H54 (cell line): ENCODE results near the gene GABRA4.

Source experiments
- DNase-seq: peaks from one replicate; pipeline ENCODE4 v3.0.0; 2011; ENCODE audit warnings: low spot score, mixed read lengths; ENCODE audit not compliant: insufficient read length
- FAIRE-seq: peaks from 3 replicates; lab custom pipeline; 2011; peaks lifted over from hg19 to GRCh38; lab: Jason Lieb, UNC
- POLR2A ChIP-seq: IDR thresholded peaks from 2 replicates; pipeline ENCODE4 v1.6.1; 2011; ENCODE audit warnings: low read depth, mild to moderate bottlenecking, low read length

GABRA4 gene

DNA sequence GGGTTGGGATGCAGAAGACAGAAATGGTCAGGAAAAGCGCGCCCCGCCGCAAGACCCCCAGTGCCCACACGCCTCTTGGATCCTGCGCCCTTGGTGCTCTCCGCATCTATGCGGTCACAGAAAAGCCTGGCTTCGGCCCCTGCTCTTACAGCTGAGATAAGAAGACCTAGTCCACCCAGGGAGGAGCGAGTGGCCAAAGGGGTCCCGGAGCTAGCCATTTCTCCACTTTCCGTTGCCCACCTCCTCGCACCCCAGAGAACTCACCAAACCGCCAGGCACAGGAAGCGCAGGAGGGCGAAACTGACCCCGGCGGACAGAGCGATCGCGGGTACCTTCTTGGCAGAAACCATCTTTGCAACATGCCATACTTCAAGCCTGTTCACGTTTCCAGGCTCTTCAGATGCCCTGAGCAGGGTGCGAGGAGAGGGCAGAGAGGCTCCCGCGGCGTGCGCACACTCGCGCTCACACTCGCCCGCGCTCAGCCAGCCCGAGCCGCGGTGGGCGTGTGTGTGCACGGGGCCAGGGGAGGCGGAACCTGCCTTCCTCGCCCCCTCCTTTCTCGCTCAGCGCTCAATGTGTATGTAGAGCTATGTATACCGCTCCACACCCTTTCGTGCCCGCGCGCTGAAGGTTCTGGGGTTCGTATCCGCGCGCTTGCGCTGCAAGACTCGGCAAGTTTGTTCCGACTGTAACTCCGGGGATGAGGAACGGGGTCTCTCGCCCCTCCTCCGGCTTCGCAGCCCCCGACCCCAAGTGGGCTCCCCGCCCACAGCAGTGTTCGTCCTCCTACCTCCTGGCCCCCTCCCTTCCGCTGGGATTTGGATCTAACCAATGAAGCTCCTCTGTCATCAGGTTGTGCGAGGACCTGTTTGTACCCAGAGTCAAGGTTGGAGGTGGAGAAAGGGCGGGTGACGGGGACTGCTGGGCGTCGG is at the start of gene GABRA4:
GABRA4 (minus strand) TSS at position 507 of the 932 bp plus-strand sequence; CDS start at position 350, 157 bp downstream.
- DNase-seq, result no peak
- FAIRE-seq, result no peak

DNA sequence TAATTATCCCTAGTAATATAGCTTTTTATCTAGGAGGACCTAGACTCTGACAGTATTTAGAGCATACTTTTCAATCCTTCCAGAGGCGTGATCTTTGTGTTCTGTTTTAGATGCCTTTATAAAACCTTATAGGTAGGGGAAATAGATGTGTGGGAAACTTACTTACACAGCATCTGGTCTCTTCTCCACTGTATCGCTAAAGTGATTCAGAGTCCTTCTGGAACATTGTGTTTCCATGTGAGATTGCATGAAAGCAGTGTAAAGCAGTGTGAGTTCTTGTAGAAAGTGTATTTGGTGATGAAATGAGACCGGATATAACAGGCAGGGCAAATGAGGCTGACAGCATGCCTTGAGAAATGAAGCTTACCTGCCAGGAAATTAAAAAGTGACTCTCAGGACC is 47.4 kb upstream of the GABRA4 start:
- no peak for TF ChIP-seq POLR2A
- FAIRE-seq (no peak), DNase-seq (no peak)

More for the DNA sequence above, at the start of gene GABRA4:
- TF ChIP-seq POLR2A, result no peak

DNA sequence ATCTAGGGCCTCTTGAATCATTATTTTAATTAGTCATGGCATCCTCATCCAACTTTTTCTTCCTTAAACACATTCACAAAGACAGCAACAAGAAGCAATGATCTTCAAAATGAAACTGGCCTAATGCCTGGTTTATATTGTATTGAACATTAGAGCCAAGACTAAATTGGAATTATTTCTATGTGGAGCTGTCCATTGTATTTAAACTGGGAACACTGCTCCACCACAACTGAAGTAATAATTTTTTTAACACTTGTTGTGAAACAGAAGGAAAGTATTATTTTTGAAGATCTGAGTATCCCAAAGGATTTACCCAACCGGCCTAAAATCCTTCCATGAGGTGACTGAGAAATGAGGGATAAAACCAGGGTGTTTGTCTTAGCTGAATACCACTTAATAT is 44.9 kb upstream of the GABRA4 start:
- TF ChIP-seq POLR2A, result no peak
- DNase-seq, result no peak

DNA sequence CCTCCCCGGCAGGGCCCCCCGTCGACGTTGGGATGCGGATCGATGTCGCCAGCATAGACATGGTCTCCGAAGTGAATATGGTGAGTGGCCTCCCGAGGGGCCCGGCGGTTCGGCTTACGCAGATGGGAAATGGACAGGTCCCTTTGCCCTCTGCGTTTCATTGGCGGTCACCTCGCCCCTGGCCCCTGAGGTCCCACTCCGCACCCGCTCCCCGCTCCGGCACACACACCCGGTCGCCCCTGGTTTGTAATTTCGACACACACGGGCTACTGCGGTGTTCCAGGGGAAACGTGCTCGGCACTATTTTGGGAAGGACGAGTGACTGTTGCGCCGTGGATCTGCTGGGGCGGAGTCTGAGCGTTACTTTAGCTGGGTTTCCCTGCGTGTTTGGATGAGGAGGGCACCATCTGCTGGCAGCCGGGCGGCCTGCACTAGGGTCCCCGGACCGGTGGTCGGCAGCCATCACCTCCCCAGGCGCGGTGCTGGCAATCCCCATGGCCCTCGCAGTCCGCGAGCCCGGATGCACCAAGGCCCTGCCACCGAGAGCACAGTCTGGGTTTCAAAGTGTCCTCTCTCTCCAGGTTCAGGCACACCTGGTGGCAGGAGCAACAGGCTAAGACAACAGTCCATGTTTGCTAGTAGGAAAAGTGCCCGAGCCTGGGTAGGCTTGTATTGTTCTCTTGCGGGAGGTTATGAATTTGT is 39.2 kb upstream of the GABRA4 start:
- TF ChIP-seq POLR2A, result no peak
- DNase-seq (peak; percentile 17), FAIRE-seq (no peak)

More for the DNA sequence above, 44.9 kb upstream of the GABRA4 start:
- no peak for FAIRE-seq

DNA sequence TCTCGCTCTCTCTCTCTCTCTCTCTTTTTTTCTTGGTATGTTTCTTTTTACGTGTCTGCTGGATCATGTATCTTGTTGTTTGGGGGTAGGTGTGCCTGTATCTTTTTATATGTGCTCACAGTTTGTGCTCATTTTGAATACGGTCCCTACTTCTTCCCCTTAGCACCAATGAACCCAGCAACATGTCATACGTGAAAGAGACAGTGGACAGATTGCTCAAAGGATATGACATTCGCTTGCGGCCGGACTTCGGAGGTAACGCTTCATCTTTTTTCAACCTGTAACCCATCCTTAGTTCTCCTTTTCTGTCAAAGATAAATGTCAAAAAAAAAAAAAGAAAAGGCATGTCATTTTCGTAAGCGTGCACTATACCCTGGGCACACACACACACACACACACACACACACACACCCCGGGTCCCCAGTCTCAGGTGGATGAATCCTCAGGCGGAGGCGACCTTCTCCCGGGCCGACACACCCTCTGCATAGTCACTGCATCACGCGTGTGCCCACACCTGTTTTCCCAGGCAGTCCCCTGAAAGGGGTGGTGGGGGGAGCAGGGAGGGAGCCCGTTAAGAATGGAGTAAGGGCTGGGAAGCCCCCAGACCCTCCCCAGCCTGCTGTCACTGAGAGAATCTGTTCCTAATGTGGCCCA is 38.5 kb upstream of the GABRA4 start:
- DNase-seq, result no peak
- no peak for TF ChIP-seq POLR2A
- FAIRE-seq, result no peak

DNA sequence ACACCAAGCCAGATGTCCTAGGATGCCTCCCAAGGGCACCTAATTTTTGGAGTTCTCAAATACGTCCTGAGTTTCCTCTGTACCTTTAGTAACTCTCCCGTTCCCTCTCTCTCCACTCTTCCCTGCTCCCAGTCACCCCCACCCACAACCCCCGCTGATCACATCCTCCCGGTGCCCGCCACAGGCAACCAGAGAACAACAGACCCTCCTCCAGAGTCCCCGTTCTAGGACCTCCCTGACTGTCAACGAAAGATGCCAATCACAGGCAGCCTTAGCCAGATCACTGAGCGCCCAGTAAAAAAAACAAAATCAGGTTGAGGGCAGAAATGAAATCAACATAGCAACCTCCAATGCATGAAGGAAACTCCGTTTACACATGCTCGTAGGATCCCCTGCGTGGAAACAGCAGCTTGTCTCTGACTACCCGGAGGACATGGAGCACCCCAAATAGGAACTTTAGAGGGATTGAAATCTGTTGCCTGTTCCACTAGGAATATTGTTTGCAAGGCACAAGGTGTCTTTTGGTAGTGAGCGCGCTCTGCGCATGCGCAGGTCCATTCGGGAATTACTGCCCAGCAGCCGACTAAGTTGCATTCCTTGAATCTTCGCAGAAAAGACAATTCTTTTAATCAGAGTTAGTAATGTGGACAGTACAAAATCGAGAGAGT is 37.8 kb upstream of the GABRA4 start, which contains the start of gene GABRB1:
GABRB1 (plus strand) TSS at position 557 of the 668 bp plus-strand sequence.
- DNase-seq (peak; percentile 9), FAIRE-seq (no peak)
- no peak for TF ChIP-seq POLR2A

DNA sequence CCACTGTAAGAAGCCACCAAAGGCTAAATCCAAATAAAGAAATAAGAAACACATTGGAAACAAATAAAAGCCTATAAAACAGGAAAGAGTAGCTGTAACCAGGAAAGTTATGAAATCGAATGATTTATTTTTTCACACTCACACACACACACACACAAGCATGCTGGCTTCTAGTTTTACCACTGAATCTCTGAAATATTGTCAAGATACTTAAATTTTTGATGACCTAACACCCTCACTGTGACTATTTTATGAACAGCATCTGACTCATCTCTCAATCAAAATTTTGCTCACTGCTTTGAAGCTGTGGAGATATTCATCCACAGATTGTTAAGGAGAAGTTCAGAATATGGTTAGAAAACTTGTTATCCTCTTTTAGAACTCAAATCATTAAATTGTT is 24.1 kb upstream of the GABRA4 start:
- DNase-seq (no peak), FAIRE-seq (no peak)
- TF ChIP-seq POLR2A, result no peak

DNA sequence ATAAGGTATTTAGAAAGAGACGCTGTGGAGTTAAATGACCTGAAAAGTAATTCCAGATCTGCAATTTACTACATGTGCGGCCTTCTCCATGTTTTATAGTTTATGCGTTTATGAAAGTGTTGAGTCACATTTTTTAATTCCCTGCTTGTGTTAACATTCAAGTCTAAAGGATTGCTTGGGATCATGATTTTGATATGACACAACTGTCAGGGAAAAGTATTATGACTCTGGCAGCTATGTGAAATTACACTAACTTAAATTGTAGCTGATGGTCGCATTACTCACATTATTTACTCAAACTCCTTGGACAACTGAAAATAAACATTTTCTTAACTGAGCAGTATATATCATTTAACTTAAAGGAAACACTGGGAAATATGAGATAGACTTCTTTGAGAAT is 23.7 kb upstream of the GABRA4 start:
- DNase-seq, result no peak
- no peak for FAIRE-seq
- TF ChIP-seq POLR2A, result no peak

DNA sequence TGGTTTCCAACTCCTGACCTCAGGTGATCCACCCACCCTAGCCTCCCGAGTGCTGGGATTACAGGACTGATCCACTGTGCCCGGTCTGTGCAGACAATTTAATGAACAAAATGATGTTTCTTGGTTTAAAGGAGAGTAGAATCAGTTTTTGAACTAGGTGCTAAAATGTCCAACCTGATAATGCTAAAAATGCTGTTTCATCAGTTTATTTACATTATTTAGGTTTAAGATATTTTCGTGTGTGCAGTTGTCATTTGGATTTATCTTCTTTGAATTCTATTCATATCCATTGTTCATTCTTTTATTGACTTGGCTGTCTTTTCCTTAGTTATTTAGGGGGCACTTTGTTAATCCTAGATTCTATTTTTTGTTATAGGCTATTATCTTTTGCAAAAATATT is 20.0 kb upstream of the GABRA4 start:
- no peak for FAIRE-seq
- DNase-seq, result no peak
- TF ChIP-seq POLR2A, result no peak

DNA sequence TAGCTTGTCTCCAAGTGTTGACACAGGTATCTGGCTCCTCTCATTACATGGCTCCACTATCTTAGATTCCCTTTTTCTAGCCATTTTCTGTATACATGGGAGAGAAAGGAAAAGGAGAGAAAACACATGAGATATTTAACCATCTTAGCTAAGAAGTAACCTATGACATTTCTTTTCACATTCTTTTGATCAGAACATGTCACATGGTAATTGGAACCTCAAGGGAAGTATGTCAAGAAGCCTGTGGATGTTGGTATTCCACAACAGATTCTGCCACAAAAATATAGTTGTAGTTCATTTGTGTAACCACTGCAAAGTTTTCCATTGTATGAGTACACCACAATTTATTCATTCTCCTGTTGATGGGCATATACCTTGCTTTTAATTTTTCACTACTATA is 19.3 kb upstream of the GABRA4 start:
- DNase-seq (no peak), FAIRE-seq (no peak)
- TF ChIP-seq POLR2A, result no peak

DNA sequence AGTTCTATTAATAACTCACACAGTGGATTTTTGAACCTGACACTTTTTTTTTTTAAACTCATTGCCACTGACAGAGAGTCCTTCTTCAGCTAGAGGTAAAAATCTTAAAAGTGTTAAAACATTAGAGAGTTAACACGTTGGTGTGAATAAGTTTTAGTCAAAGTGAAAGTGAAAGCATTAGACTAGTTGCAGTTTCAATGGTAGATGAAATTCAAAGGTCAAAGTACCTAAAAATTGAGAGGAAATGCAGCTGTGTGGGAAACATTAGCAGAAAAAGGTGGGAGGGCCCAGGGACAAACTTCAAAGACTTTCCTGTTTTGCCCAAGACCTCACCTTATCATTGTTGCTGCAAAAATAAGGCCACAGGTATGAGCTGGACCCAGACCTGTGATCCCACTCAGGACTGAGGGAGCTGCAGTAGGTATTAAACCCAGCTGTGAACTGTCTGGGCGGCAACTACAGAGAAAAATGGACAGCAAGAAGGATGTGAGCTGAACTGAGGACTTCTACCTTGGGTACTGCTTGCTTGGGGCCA is 17.6 kb upstream of the GABRA4 start:
- FAIRE-seq, result no peak

DNA sequence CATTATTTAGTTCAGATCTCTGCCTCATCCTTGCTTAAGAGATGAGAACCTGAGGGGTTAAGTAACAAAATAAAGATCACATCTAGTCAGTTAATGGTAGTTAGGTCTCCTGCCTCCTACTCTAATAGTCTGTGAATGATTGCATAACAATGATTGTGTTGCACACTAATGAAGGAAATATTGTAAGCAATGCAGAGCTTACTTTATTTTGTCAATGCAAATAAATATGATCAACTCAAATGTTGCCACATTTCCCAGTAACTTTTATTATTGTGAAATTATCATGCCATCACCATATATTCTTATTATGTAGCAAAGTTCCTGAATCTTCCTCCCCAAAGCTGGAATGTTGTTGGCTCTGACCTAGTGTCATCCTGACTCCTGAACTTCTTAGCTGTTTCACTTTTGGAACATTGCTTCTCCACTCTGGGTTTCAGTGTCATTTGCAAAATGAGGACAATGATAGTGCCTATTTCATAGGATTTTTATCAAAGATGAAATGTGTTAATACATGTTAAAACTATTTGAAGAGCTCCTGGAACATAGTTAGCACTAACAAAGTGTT is 17.0 kb upstream of the GABRA4 start:
- FAIRE-seq (no peak), DNase-seq (no peak)
- TF ChIP-seq POLR2A, result no peak

More for the DNA sequence above, 17.6 kb upstream of the GABRA4 start:
- DNase-seq, result no peak
- no peak for TF ChIP-seq POLR2A

DNA sequence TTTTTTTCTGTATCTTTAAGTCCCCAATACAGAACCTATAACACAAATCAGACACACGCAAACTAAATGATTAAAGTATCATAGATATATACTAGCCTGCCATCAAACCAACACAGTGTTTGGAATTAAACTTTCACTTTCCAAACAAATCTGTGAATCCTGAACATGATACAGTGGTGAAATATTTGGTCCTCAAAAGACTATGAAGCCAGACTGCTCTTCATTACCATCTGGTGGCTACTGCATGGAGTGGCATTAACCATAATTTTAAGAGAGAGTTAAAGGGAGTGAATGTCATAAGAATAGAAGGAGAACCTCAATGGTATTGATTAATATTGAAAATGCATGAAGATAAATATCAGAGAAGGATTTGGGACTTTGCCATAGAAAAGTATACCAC is 9.2 kb upstream of the GABRA4 start:
- no peak for FAIRE-seq
- TF ChIP-seq POLR2A, result no peak
- DNase-seq, result no peak
